GM20431 (cell line): Measurements from ENCODE around the gene ITGA1.

Experiments used
- in situ Hi-C: fragments of 300-500 bp; cut with MseI, MboI; formaldehyde crosslinking; loops from one replicate; pipeline ENCODE4 v1.15.0; 2020; ENCODE audit warnings: low sequenced_read_pairs; ENCODE audit not compliant: unreplicated experiment

ITGA1 gene

DNA sequence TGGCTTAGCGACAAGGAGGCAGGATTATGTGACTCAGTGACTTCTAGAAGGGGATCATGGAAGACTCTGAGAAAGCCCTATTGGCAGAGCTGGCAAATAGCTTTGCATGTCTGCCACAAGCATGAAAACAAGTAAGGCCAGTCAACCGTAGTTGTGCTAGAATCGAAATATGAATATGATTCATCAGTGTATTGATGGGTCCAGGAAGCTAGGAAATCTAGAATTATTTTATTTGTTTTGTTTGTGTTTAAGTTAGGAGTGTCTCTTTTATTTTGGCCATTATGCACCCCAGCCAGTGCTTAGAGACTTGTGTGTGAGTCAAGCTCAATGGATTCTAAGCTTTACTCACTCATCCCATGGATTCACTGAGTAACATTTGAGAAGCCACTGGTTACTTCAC, 197.6 kb downstream of the ITGA1 start:
- in situ Hi-C loops = no loop called here

DNA sequence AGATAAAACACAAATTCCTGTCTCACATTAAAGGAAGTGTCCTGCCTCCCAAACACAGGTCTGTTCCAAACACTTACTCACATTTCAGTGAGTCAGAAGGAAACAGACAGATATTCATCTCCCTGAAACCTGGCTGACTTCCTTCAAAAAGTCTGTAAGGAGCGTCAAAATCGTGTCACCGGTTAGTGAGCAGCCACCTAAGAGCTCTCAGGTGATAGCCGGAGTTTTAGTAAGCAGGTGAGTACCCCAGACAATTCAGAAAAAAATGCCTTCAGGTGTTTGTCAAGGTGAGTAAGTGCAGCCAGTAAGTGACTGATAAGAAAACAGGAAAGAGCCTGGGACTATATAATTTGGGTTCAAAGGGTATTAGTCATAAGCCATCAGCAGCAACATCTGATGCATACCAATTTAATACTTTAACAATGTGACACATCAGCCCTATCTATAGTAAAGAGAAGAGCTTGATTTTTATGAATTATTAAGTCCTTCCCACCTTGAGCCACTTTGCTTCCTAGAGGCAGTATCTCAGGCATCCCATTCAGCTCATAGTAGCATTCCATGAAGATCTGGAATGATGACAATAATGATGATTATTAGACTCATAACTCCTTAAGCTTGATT, 200.1 kb downstream of the ITGA1 start:
- in situ Hi-C loops = no loop called here

DNA sequence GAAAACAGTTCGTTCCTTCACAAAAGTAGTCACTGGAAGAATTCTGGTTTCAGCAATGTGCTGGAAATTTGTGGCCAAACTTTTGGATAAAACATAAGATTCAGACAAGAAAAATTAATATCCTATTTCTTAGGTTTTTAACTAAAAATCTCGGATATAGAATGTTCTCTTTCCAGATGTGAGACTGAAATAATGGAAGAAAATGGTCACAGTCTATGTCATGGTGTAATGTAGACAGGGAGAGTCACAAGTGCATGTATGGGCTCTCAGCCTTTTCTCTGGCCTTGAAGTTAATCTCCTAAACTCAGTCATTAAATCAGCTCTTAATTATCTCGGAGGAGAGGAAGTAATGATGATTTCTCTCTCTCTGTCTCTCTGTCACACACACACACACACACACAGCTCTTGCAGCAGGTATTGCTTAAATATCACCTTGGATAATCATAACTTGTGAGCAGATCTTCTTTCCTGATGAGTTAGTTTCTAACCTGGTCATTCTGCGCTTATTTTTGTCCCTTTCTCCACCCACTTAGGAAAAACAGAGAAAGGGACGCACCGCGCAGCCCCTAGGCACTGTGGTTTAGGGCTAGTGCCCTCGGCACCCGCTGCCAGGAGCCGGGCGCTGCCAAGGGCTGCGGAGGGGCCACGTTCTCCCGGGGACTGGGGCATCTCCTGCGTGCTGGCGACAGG, 200.8 kb downstream of the ITGA1 start:
- in situ Hi-C loops = no loop called here

DNA sequence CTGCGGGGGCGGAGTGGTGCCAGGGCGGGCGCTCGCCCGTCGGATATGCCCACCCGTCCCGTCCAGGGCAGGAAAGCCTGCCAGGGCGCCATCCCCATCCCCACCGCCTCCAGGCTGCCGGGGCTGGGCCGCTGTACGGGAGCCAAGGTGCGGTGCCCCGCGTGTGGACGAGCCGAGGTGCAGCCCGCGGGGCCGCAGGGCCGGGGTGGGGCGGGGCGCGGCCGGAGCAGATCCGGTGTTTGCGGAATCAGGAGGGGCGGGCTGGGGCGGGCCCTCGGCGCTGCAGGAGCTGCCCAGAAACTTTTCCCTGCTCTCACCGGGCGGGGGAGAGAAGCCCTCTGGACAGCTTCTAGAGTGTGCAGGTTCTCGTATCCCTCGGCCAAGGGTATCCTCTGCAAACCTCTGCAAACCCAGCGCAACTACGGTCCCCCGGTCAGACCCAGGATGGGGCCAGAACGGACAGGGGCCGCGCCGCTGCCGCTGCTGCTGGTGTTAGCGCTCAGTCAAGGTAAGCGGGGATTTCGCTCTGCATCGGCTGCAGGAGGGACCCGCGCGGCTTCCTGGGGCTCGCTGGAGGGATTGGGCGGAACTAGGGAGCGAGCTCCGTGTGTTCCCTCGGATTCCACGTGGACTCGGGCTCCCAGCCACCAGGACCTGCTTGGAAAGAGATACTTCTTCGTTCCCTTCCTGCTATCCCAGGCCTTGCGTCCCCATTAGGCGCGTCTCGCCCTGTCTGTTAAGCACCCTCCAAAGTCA, 201.5 kb downstream of the ITGA1 start, which contains the start of gene ITGA2:
Gene ITGA2 (plus strand): TSS at position 328 of the 756 bp plus-strand sequence. CDS start 117 bp downstream, at position 445.
- in situ Hi-C loops = no loop called here

DNA sequence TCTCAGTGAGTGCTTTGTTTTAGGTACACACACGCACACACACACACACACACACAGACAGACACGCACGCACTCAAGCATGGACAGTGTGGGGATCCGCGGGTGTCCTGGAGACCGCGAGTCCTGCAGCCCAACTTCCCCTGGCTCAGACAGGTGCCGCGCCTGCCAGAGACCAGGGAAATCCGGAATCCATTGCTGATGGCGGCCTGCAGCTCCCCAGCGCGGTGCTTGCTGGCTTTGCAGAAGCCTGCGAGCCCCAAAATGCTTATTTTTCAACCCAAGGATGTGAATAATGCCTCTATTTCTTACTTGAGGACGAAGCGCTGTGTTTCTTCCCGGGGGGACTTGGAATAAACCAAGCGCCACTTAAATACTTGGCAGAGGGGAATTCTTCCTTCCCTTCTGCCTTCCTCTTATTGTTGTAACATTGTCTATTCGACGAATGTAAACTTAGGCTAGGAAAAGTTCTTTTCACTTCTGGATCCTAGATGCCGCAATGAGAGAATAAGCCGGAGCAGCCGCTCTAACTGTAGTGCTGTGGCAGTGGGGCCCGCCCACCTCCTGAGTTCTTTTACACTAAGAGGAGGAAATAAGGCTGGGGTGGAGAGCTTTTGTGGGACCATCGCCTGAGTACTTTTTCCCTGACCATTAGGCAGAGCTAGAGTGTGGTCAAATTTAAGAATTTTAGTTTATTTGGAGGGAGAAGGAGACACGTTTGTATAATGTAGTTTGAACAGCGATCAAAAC, 202.2 kb downstream of the ITGA1 start:
- in situ Hi-C loops = no loop called here

DNA sequence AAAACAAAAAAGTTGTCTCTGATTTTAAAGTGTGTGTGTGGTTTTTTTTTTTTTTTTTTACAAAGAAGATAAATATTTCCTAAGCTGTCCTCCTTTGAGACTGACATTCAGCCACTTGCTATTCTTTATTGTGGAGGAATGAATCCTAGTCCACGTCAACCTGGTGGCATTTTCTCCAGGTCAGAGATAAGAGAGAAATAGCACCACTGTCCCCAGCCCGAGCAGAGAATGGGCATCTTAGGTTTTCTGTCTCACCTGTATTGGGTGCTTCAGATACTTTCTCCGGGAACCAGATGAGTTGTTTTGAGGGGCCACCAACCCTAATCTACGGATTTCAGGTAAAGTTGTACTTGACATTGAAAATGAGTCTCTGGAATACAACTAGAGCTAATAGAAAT, 202.8 kb downstream of the ITGA1 start:
- in situ Hi-C loops = no loop called here

DNA sequence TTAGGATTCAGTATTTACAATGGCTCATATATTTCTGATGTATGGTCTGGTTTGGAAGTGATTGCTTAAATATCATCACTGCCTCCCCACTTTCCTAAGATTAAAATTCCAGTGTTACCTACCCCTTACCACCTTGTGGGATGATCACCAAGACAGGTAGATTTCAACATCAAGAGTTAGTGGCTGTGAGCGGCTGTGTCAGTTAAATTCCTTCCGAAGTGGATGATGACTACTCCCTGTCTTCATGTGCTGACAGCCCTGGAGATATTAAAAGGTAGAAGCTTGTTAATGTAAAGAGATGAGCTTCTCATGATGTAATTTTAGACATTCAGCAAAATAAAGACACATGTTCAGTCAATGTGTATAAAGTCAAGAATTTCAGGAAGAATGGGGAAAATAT, 205.7 kb downstream of the ITGA1 start:
- in situ Hi-C loops = no loop called here

DNA sequence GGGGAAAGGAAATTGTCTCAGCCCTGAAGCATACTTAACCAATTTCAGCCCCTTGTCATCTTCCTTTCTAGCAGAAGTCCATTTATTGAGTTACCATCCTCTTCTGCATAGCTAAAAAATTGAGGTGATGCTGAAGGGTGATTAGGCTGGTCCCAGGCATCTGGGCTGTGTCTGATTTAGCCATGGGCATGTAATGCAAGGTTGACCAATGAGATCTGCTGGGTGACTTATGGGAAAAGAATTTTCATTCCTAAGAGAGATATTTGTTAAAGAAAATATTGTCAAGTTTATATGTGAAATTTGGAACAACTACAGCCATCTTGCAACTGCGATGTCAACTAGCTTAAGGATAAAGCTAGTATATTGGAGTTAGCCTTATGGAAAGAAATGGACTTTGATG, 206.6 kb downstream of the ITGA1 start:
- in situ Hi-C loops = no loop called here

DNA sequence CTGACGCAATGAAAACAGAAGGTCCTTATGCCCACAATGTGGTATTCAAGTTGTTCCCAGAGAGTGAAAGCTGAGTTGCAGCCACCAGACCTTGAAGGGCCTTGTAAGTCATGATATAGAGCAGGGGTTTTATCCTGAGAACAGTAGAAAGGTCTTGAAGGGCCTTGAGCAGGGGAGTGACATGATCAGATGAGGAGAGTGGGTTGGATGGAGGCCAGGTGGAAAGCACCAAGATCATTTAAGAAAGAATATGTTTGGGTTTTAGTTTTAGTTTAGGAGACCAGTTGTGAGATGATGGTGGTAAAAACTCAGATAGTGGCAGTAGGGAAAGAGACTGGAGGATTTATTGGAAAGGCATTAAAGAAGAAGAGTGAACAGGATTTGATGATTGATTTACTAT, 207.4 kb downstream of the ITGA1 start:
- in situ Hi-C loops = no loop called here

DNA sequence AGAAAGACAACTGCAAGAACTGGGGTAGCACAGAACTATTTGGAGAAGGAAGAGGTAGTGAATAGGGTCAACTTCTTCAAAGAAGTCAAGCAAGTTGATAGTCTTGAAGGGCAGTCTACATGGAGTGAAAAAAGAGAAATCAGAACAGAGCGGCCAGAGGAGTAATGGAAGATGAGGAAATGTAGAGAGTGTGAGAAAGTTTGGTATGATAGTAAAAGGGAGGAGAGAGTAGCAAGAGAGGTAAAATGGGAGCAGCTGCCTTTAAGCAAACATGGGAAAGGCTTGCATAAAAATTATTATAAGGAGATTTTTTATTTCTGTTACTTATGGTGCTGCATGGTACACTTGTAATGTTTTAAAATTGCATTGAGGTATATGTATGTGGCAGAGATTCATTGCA, 208.2 kb downstream of the ITGA1 start:
- in situ Hi-C loops = no loop called here

DNA sequence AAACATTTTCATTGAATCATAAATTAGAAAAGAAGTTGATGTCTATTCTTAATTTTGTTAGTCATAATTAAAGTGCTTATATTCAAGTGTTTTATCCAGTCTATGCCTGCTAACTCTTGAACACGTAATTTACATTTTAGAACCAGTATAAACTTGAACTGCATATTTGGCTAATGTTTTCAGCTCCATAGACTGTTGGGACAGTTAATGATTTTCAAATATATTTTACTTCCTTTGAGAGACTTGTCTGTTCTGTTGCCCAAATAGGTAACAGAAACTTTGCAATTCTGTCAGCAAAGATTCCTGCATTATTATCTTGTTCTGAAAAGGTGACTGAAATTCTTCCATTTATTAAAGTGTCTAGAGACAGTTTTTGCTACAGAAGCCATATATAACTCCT, 209.3 kb downstream of the ITGA1 start:
- in situ Hi-C loops = no loop called here

DNA sequence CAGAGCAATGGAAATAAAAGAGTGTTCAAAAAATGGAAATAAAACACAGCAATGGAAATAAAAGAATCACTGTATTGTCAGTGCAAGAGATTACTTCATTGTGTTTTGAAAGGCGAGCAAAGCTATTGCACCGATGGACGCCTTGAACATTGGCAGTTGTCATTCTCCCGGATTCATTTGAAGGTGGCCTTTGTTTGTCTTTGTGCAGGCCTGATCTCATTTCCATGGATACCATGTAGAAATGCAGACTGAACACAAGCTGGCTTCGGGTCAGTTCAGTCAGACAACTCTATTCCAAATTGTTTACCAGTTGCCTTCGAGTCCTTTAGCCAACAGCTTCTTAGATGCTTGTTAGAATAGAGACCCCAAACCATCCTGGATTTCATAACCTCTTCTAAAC, 209.7 kb downstream of the ITGA1 start:
- in situ Hi-C loops = no loop called here

DNA sequence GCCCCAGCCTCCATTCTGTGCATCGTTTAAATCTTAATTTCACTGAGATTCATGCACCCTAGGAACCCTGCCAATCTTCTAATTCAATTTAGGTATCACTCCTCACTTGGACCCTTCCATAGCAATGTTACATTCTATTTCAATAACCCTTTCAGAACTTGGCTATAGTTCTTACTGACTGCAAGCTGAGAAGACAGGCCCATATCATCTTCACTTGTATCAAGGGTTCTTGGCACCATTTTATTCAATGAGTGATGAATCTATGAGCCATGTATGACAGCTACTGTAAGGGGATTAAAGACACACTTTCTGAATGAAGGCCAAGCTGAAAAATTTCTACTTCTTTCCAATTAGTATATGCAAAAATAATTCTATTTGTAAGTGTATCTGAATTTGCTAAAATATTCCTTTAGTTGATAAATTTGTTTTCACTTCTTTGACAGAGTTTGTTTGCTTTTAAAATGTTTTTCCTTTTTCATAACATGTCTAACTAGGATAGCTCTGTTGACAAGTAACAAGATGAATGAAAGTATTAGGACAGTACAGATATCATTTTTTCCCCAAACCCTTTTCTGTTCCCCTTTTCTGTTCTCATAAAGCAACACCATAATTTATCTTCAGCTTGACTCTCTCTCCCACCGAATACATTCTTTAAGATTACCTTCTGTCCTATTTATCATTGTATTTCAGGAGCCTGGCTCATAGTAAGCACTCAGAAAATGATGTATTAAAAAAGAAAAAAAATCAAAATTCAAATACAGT, 211.0 kb downstream of the ITGA1 start:
- in situ Hi-C loops = no loop called here

DNA sequence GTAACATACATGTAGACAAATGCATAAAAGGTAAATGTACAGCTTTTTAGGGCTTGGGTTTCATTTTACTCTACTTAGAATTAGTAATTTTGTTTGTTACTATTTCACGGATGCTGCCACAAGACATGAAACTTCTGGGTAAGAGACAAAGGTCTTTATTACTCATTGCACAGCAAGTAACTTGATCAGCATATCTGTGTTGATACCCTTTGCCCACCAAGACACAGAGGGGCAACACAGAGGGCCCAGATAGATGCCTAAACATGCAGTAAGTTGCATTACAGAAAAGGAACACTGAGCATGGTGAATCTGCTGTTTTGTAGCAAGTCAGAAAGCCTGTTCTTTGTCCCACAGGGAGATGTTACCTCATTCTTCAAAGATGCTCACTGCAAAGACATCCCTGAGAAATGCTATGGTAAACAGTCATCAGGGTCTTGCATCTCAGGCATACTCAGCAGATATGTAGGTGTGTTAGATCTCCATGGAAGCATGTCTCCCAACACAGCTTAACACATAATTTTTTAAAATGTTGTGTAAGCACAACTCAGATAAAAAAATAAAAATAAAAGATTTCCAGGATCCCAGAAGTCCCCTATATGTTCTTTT, 211.7 kb downstream of the ITGA1 start:
- in situ Hi-C loops = no loop called here

DNA sequence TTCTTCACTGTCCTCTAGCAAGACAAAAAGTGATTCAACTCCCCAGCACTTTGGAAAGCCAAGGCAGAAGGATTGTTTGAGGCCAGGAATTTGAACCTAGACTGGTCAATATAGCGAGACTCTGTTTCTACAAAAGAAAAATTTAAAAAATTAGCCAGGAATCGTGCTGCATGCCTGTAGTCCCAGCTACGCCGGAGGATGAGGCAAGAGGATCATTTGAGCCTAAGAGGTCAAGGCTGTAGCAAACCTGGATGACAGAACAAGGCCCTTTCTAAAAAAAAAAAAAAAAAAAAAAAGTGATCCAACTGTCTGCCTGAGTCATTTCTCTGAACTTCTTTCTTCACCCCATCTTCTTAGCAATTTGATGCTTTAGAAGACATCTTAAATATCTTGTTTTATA, 213.8 kb downstream of the ITGA1 start:
- in situ Hi-C loops = no loop called here

DNA sequence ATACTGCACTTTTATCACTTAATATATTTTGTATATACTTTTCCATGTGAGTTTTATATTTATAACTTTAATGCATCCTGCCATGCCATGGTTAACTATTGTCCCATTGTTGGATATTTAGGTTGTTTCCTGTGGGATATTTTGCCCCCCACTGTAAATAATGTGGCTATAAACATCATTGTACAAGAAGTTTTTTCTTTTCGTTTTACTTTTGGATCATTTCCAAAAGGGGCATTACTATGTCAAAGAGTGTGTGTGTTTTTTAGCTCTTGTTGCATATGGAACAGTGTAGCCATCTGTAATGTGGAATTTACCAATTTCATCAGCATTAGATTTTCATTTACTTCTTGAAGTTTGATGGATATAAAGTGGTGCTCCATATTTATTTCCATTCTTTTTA, 214.8 kb downstream of the ITGA1 start:
- in situ Hi-C loops = no loop called here

DNA sequence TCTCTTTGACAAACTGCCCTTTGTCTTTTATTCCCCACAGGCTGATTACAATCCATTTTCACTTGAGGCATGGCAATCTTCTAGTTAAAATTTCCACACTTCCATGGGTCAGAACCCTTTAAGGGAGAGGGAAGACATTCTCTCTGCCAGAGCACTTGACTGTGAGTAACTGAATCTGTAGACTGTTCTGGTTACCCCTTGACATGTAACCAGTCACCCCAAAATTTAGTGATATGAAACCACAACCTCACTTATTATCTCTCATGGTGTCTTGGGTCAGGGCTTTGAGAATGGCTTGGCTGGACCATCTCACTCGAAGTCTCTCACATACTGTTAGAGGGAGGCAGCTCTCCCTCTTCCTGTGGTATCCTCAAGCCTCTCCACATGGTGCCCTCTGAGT, 215.4 kb downstream of the ITGA1 start:
- in situ Hi-C loops = no loop called here

DNA sequence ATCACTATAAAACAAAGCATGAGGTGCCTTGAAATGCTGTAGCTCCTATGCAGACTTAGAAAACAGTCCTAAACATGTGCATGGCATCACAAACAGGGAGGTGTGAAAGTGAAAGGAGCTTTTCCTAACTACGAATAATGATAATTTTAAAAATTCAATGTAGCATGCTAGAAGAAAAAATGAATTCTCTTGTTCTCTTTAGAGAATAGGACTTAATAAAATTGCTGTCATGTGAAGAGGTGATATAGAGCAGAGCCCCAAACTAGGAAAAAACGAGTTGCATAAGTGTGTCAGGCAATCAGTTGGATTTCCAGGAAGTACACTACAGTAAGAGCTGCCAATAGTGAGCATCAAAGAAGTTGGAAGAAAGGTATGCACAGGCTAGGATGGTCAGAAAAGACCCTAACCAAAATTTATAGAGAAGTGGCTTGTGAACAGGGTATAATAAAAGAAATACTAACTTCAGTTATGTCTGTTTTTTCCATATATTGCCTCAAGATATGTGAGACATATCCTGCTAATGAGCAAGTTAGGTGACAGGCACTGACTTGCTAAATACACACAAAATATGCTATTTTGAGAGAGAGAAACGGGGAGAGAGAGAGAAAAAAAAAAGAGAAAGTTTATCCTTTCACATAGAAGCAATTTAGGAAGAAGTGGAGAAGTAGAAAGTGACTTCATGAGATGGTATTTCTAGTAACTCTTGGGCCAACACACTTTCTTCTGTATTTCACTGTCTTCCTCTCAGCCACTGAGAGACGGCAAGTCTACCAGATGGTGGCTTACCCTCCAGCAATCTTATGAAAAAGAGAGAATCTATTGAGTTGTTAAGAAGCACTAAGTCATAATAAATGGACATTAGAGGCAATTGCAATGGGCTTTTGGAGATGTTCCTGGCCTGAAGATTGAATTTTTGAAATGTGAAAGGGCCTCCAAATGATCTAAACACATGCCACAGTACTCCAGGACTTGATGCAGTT, 219.5 kb downstream of the ITGA1 start:
- in situ Hi-C loops = no loop called here
